Left renal pelvis (tissue), 4 donors: ENCODE measurements around the gene TRIM9. TPM values are rescaled to one million over a fixed set of nuclear protein-coding genes. Genes with fewer than 3 reads are reported as not detected.
A peak's percentile ranks its signal among the peaks of the same experiment; 100 is the strongest.
"Not testable (repeated sequence)": the region's sequence is repeated elsewhere in the genome, so short reads cannot be mapped to it uniquely, and the experiment has no call there.

Source experiments
- DNase-seq, 4 donors: peaks; one replicate each; pipeline ENCODE4 v3.0.0-alpha.2; 2013; ENCODE audit warnings: low read depth in 4 of 4, low spot score in 3 of 4
- polyA plus RNA-seq, 4 donors: library from polyadenylated mRNA; unstranded; fragments of 120-200 nt; gene quantifications; one replicate each; pipeline ENCODE4 v1.2.1, GENCODE V29; 2013; ENCODE audit not compliant: insufficient read length in 4 of 4

The TRIM9 gene
- polyA plus RNA-seq, 4 donors, result 1.1 to 2.6 (median 1.7) TPM

DNA sequence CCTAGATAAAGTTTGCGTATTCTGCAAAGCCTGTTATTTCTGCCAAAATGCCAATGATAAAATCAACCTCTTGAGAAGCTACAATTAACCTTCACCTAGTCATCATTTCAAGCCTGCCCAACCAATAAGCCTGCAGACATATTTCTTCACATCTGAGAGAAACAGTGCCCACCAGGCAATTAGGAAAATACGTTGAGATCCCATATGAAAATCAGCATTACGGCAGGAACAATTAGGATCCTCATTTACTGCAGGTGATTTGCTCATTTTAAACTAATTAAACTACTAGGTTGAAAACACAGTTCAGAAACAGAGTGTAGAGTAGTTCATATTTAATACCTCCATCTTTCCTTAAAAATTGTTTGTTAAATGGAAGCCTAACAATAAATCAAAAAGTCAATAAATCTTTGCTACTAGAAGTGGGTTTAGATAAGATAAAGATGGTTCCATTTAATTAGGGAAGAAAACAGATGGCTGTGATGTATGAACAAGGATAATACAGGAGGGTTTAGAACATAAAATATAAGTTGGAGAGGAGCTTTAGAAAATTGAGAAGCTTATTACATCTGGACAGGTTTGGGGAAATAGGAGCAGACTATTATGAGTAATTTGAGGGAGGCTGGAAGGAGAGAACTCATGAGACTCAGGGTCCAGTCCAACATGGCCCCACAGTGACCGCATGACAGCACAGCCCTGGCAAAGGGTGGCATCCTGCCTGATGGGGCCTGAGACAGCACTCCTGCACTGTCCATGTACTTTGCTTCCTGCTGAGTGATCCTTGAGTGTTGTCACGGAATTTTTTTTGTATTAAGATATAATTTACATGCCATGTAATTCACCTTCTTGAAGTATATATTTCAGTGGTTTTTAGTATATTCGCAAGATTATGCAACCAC, 123.8 kb downstream of the TRIM9 start:
- DNase-seq, result no peak

DNA sequence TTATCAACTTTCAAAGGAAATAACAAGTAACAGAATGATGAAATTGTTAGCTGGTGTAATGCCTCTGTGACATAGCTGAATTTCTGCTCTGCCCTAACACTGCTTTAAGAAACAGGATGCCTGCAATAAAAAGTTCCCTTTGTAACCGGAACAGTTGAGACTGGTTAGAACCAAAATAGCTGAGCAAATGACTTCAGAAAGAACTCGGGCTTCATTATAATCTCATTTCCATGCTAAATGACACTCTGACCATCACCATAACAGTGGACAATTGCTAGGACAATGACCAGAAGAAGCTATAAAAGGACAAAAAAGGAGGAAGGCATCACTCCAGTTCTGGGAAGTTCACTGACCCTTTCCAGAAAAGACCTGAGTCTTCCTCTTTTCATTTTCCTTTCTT, 127.1 kb downstream of the TRIM9 start:
- DNase-seq, result no peak

DNA sequence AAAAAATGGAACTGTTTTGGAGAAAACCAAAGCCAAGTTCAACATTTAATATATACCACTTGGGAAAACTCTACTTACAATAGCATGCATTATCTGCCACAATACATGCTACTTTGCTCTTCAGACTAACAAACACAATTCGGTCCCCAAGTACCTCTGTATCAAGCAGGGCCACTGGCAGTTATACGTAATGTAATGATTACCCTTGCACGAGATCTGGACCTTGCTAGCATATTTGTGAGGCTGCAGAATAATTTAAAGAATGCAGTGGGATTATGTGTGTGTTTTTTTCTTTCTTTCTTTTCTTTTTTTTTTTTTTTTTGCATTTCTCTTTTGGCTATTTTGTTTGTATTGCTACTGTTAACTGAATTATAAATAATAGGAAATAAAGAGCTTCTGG, 127.8 kb downstream of the TRIM9 start:
- DNase-seq, result no peak

DNA sequence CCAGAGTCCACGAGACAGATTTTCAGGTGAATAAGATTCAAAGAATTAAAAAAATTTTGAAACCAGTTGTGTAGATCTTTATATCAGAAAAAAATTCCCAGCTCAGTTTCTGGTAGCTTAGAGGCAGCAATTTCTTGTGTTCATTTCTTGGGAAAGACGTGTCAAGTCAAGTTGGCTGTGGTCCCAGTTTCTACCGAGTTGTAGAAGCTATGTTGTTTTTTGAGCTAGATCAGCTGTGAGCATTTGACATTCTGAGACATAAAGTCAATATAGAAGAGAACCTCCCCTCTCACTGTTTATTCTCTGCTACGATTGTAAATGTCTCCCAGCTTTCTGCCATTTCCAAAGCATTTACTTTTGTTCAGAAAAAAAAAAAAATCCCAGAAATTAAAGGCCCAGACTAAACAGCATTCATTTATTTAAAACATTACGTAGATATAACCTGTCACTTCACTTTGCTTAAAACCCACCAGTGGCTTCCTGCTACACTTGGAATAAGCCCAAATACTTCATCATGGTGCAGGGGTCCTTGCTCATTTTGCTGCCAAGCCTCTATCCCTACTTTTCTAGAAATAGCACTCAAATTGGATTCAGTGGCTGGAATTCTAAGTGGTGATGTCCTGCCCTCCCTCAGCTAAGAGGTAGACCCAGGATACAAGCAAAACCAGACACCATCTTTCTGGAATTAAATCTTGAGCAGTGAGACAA, 130.1 kb downstream of the TRIM9 start:
- peak; percentile 83 to 88 (median 87) for DNase-seq

DNA sequence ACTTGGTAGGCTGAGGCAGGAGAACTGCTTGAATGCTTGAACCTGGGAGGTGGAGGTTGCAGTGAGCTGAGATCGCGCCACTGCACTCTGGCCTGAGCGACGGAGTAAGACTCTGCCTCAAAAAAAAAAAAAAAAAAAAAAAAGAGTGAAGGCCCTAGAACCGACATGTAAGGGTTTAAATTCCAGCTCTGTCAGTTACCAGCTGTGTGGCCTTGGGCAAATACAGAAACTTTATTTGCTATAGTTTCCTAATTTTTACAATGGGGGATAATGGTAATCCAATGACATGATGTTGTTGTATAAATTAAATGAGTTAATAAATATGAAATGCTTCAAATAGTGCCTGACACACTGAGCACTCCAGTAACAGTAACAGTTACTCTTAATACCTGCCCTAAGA, 131.0 kb downstream of the TRIM9 start:
- no peak for DNase-seq

DNA sequence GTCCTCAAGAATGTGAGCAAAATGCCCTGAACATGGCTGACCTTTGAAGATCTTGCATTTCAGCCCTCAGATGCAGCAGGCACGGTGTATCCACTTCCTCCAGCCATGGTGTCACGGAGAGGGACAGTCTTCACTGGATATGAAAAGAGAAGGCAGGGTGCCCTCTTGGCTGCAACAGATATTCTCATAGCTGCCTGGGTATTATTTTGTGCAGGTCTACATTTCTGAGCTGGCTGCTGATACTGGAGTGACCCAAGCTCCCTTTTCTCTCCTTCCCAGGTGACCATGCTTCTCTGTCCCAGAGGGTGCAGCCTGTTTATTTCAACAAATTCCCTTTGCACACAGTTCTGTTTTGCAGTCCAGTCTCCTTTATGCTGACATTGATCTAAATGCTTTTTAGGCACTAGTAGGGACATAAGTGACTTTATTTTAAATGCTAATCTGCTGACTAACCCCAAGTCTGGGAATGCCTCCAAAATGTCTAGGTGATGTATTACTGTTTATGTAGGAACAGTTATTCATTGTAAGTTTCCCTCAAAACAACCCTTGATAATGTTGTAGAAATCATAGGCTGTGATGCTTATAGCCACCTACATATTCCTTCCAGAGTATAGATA, 133.2 kb downstream of the TRIM9 start:
- DNase-seq, result peak in 2 of 4 donors; percentile 70 to 73

DNA sequence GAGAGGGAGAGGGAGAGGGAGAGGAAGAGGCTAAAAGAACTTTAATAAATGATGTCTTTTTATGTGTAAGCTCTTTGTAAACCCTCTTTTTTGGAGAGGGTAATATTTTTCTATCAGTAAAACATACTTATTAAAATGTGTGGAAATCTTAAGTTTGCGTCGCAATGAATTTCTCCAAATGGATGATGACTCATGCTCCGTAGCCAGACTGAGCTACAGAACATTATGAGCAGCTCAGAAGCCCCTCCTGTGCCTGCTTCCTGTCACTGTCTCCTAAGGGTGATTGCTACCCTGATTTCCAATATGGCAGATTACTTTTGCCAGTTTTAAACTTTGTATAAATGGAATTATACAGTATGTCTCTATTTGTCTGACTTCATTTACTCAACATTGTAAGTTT, 137.6 kb downstream of the TRIM9 start:
- DNase-seq, result no peak

DNA sequence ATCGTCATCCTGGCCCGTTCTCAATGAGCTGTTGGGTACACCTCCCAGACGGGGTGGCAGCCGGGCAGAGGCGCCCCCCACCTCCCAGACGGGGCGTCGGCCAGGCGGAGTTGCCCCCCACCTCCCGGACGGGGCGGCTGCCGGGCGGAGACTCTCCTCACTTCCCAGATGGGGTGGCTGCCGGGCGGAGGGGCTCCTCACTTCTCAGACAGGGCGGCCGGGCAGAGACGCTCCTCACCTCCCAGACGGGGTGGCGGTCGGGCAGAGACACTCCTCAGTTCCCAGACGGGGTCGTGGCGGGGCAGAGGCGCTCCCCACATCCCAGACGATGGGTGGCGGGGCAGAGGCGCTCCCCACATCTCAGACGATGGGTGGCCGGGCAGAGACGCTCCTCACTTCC, 138.5 kb downstream of the TRIM9 start:
- not testable (repeated sequence) for DNase-seq

DNA sequence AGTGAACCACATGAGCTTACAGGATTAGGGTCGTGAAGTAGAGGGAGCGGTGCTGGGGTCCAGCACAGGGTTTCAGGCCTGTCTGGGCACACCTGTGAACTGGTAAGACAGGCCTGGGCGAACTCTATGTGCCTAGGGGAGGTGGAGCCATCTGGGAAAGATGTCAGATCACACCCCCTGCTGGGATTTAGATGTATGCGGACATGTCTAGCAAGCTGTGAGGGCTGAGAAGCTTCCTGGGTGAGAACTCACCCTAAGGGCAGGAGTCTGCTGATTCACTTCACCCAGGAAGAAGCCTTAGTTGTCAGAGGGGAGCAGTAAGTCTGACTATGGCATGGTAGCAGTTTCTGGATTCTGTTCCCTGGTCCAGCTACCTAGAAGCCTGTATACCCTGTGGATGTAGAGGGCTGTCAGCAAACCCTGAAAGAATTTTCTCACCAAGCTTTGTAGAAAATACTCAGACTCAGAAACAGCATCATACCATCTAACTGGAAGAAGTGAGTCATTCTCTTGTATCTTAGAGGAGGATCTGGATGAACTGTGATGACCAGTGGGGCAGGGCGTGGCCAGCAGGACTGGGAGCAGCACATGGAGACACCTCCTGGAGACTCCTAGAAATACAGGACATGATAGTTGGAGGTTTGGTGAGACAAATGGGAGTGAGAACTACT, 139.4 kb downstream of the TRIM9 start:
- no peak for DNase-seq

DNA sequence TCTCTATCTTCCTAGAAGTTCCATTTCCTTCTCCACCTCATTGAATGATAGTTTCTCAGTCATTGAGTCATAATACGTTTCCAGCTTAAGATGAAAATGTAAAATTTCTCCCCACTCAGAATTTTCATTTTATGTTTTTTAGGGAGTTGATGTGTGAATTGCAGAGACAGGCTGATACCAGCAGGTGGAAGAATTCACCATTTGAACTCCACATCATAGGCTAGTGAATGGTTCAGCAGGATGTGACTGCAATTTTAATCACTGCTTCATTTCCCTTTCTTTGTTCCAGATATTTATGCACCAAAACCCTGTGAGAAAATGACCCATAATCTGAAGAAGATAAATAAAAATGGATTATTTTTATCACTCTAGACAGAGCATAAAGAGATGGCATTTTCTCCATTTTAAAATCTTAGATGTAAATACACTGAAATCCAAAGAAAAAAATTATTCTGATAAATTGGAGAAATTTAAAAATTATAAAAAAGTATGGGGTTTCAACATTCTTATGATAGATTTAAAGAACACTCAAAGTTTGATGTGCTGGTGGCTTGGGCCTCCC, 140.0 kb downstream of the TRIM9 start:
- DNase-seq, result no peak

DNA sequence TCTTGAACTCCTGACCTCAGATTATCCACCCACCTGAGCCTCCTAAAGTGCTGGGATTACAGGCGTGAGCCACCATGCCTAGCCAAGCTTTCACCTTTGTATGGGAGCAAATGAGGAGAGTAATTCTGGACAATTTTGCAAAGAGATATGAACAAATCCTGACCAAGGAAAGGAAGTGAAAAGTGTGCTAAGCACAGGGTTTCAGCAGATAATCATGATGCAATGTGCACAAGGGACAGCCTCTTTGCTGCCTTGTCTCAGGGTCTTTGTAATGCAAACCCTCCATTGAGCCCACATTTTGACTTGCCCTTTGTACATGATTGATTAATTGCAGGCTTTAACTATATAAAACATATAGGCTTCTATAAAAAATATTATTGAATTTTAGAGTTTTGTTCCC, 141.4 kb downstream of the TRIM9 start:
- no peak for DNase-seq

DNA sequence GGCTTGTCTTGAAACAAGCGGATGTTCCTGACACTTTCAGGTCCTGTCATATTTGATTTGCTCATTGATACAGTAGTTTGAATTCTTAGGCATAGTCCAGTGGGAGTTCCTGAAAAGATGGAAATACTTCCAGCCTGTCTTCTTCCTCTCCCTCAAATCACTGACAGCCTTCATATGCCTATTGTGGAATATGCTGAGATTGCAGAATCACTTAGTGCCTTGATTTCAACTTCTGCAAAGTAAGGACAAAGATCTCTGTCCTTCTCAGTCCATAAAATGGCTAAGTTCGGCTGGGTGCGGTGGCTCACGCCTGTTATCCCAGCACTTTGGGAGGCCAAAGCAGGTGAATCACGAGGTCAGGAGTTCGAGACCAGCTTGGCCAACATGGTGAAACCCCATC, 143.9 kb downstream of the TRIM9 start:
- DNase-seq, result no peak

DNA sequence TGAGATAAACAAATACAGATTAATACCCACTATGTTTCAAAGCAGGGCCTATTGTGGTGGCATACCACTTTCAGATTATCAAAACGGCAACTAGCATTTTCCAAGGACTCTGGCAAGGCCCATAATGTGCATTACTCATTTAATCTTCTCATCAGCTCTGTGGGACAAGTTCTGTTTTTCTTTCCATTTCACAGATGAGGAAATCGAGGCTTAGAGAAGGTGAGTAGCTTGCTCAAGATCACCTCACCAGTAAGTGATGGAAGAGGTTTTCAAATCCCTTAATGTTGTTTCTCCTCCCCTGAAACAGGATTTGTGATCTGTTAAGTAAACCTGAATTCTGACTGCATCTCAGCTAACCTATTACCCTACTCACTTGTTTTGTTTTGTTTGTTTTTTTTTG, 146.7 kb downstream of the TRIM9 start:
- DNase-seq, result no peak

DNA sequence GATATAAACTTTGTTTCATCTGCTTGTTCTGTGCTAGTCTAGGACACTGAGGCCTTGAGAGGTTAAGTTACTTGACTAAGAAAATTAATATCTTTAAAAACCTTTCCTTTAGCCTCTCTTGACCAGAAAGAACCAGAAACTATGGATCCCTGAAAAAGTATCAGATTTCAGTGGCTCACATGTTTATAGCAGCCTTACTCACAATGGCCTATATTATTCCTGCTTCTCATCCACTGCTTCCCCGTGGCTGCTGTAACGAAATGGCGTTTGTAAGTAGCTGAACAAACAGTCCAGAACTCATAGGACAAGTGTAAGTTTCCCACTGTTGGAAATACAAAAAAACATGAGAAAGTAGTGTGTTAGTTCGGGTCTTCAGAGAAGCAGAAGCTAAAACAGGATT, 147.5 kb downstream of the TRIM9 start:
- DNase-seq, result no peak

DNA sequence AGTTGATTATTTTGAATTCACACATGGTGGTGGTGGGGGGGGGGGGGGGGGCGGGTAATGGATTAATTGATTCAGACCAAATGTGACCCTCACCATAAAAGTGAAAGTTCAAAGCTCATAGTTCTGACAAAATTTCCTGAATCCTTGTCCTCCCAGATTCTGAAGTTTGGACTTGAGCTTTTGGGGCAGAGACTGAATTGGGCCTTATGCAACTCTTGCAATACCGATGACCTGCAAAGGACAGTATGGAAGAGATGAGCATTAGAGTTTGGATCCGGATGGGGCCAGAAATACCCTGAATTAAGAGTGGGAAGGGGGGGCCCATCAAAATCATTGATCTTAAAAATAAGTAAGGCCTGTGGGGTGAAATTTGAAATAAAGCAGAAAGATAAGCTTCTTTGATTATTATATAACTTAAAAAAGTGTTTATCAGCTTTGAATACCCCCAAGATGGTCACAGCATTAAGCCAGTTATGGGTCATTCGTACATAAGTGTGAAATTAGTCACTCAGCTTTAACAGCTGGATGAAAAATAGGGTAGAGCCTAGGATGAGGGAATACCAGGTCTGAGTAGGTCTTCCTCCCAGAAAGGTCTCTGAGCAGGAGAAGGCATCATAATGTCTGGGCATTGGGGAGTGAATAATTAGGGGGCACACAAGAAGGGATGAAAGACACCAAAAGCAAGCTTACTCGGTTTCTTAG, 148.5 kb downstream of the TRIM9 start:
- no peak for DNase-seq

DNA sequence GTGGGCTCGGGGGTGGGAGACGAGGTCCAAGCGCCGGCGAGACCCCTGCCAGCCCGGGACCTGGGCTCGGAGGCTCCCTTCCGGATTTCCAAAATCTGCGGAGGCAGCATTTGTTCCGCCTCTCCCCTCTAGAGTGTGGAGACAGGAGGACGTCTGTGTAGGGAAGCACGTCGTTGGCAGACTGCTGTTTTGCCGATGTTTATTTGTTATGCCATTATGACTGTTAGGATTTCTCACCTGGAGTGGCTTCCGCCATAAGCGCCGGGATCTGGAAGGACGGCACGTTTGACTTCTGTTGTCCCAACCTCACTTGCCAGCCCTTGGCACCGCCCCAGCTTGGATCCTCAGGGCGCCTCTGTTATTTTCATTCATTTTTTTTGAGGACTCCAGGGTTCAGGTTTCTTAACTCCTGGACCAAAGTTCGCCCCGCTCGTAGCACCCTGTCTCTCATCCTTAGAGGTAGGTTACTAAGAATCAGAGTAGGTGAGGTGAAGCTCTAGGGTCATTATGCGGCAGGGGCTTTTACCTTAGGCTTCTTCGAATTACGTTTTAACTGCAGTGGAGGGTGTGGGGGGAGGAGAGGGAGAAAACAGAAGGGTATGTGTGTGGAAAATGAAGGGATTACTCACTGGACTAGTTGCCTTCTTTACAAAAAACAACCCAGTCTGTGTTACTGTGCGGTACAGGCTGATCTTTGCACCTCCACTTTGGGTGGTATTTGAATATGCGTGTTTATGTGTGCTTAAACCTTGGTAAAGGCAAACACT, 150.1 kb downstream of the TRIM9 start:
- no peak for DNase-seq

DNA sequence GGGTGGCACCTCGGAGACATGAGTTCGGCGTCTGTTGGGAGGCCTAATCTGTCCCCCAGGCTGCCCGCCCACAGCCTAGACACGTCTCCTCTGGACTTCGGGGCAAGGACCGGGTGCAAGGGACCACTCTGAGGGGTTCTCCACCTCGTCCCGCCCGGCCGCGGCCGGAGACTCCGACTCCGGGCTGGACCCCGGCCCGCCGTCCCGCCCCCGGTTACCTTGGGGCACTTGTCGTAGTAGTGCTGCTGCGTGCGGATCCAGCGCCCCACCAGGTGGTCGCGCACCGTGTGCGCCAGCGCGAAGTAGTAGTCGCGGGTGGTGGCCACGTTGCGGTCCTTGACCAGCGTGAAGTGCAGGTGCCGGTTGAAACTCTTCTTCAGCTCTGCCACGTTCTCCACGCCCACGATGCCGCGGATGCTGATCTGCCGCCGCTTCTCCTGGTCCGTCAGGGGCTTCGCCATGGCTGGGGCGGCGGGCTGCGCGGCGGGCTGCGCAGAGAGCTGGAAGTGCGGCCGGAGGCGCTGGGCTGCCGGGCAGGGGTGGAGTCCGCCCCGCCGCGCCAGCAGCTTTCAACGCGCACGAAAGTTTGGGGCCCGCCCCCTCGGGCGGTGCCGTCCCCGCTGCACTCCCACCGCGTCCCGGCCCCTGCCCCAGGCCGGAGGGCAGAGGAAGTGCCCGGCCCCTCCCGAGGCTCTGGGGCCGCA, 150.8 kb downstream of the TRIM9 start, which contains the start of gene PYGL:
PYGL (minus strand) TSS at position 541 of the 704 bp plus-strand sequence; CDS start at position 461, 80 bp downstream.
- DNase-seq, result no peak

DNA sequence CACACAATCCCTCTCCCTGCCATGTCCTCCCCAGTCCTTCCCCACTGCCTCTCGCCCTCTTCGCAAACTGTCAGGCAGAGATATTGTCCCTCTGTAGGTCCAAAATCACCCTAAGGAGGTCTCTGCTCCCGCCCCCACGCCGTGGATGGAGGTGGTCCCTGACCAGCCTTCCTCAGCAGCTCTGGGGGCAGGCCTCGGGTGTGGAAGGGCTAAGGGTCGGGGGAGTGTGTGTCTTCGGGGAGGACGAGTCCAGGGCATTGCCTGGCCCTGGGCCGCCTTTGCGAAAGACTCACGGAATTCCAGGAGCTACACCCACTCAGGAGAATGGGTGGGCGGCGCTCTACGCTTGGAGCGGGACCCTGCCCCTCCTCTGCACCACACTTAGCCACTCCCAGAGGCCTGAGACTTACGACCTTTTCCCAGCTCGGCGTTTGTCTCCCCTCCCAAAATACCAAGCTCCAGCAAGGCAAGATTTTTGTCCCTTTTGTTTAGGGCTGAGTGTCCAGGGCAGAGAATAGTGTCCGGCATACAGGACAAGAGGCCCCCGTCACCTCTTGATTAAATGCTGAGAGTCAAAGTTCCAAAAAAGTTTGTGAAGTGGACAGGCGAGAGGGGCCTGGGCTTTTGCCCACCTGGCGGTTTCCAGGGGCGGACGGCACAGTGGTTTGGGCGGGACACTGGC, 151.5 kb downstream of the TRIM9 start:
- no peak for DNase-seq
